ENCODE results near the gene FLT3.

- TF ChIP-seq EZH2phosphoT487 (IDR thresholded peaks at IDR 0.05; ENCODE audit: borderline replicate concordance, low read depth) (no peak), TAF1 (IDR thresholded peaks at IDR 0.05; ENCODE audit: borderline replicate concordance, low read depth, low read length) (no peak), SMC3 (IDR thresholded peaks at IDR 0.05; ENCODE audit: low read depth, low read length) (no peak), NFIC (IDR thresholded peaks at IDR 0.05; ENCODE audit: borderline replicate concordance) (no peak), USF2 (IDR thresholded peaks at IDR 0.05; ENCODE audit: borderline replicate concordance, low read depth, low read length) (no peak), TCF12 (IDR thresholded peaks at IDR 0.05) (no peak), CHD2 (IDR thresholded peaks at IDR 0.05; ENCODE audit: low read length, partially characterized antibody) (no peak), SIN3A (IDR thresholded peaks at IDR 0.05; ENCODE audit: borderline replicate concordance, low read depth, low read length) (no peak), MXI1 (IDR thresholded peaks at IDR 0.05; ENCODE audit: low read depth, low read length) (no peak), CTCF (IDR thresholded peaks at IDR 0.05) (no peak), YY1 (IDR thresholded peaks at IDR 0.05; ENCODE audit: low read depth) (no peak), RAD21 (IDR thresholded peaks at IDR 0.05; ENCODE audit: low read length) (no peak), POLR2AphosphoS5 (IDR thresholded peaks at IDR 0.05; ENCODE audit: low read depth, low read length) (no peak)
Observed at GRCh38 chr13:28000567-28000966, 99.8 kb downstream of the FLT3 start.
